Measurements from ENCODE around the gene WDR73.

DNA sequence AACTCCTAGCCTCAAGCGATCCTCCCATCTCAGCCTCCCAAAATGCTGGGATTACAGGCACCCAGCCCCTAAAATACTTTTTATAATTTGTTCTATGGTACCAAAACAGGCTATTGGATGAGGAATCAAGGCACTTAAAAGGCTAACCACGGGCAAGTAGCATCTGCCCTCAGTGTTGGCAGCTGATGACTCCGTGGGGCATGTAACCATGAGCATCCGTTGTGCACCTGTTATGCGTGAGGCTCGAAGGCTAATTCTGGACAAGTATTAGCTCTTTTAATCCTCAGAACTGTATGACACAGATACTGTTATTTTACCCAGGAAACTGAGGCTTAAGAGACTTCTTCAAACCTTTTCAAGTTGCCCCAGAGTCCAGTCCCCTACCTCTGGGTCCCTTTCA is 10.2 kb downstream of the WDR73 start:
- TF ChIP-seq POLR2AphosphoS5 (IDR thresholded peaks at IDR 0.05; ENCODE audit: low read depth, low read length) (no peak), FOXP2 (optimal IDR thresholded peaks at IDR 0.05; ENCODE audit: borderline replicate concordance, extremely low read depth, extremely low read length, insufficient read depth) (no peak), SIN3A (IDR thresholded peaks at IDR 0.05; ENCODE audit: borderline replicate concordance, insufficient read depth, low read length) (no peak), TAF1 (IDR thresholded peaks at IDR 0.05; ENCODE audit: borderline replicate concordance, insufficient read depth, low read length) (no peak)
- TF ChIP-seq, protein P1, sequence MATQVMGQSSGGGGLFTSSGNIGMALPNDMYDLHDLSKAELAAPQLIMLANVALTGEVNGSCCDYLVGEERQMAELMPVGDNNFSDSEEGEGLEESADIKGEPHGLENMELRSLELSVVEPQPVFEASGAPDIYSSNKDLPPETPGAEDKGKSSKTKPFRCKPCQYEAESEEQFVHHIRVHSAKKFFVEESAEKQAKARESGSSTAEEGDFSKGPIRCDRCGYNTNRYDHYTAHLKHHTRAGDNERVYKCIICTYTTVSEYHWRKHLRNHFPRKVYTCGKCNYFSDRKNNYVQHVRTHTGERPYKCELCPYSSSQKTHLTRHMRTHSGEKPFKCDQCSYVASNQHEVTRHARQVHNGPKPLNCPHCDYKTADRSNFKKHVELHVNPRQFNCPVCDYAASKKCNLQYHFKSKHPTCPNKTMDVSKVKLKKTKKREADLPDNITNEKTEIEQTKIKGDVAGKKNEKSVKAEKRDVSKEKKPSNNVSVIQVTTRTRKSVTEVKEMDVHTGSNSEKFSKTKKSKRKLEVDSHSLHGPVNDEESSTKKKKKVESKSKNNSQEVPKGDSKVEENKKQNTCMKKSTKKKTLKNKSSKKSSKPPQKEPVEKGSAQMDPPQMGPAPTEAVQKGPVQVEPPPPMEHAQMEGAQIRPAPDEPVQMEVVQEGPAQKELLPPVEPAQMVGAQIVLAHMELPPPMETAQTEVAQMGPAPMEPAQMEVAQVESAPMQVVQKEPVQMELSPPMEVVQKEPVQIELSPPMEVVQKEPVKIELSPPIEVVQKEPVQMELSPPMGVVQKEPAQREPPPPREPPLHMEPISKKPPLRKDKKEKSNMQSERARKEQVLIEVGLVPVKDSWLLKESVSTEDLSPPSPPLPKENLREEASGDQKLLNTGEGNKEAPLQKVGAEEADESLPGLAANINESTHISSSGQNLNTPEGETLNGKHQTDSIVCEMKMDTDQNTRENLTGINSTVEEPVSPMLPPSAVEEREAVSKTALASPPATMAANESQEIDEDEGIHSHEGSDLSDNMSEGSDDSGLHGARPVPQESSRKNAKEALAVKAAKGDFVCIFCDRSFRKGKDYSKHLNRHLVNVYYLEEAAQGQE (IDR thresholded peaks at IDR 0.05; ENCODE audit: insufficient read depth in 1 of 2, low read depth in 2 of 2, low read length in 2 of 2), result no peak
